ENCODE measurements around the gene NCKAP5.

- TF ChIP-seq CTCF (IDR thresholded peaks at IDR 0.05; ENCODE audit: borderline replicate concordance, extremely low read depth, low read length, poor library complexity, severe bottlenecking) (no peak), EZH2 (IDR thresholded peaks at IDR 0.05; ENCODE audit: borderline replicate concordance, low read depth, low read length, severe bottlenecking) (no peak)
These were observed 190.7 kb downstream of the NCKAP5 start for GRCh38 chr2:133377599-133377998.

All from DND-41 (cell line).